Measurements from ENCODE around the gene RBBP6. TPM values are rescaled to one million over a fixed set of nuclear protein-coding genes. Genes with fewer than 3 reads are reported as not detected.
"Not testable (repeated sequence)": the region's sequence is repeated elsewhere in the genome, so short reads cannot be mapped to it uniquely, and the experiment has no call there.

Gene RBBP6, protein sequence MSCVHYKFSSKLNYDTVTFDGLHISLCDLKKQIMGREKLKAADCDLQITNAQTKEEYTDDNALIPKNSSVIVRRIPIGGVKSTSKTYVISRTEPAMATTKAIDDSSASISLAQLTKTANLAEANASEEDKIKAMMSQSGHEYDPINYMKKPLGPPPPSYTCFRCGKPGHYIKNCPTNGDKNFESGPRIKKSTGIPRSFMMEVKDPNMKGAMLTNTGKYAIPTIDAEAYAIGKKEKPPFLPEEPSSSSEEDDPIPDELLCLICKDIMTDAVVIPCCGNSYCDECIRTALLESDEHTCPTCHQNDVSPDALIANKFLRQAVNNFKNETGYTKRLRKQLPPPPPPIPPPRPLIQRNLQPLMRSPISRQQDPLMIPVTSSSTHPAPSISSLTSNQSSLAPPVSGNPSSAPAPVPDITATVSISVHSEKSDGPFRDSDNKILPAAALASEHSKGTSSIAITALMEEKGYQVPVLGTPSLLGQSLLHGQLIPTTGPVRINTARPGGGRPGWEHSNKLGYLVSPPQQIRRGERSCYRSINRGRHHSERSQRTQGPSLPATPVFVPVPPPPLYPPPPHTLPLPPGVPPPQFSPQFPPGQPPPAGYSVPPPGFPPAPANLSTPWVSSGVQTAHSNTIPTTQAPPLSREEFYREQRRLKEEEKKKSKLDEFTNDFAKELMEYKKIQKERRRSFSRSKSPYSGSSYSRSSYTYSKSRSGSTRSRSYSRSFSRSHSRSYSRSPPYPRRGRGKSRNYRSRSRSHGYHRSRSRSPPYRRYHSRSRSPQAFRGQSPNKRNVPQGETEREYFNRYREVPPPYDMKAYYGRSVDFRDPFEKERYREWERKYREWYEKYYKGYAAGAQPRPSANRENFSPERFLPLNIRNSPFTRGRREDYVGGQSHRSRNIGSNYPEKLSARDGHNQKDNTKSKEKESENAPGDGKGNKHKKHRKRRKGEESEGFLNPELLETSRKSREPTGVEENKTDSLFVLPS (N-terminal part only)
- 100 to 1,000 TPM; 114 to 115 TPM for total RNA-seq
- polyA plus RNA-seq: 10 to 100 TPM; 15.7 to 20.5 (median 16.1) TPM
- 138 to 180 (median 158) reads per million in 6 experiments for total RNA-seq

DNA sequence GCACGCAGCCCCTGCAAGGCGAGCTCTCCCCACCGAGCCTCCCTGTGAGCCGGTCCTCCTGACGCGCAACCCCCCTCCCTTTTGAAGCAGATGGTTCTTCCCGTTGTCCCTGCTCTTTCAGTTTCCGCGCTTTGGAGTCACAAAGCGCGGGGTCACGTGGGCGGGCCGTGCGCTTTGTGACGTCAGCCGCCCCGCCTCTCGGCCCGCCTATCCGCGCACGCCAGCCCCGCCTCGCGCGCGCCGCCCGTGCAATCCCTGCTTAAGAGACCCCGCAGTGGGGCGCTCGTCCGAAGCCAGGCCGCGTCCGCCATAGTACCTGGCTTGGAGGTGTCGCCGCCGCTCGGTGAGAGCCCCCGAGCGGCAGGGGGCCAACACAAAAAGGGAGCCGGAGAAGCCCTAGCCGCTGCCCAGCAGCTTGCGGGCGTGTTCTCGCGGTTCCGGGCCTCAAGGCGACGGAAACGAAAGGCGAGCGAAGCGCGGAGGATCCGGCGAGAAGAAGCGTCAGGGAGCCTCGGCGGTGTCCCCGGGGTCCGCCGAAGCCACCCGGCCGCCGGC is at the start of gene RBBP6:
RBBP6 (plus strand) TSS at position 272 of the 555 bp plus-strand sequence. CDS start 1,061 bp downstream, outside the sequence.
- Mint-ChIP-seq H3K27me3 (no peaks in the 10 kb centered on the region), H3K36me3 (peaks cover 0 to 23% (median 5%) of the 10 kb centered on the region in 3 donors), H3K4me1 (peaks cover 23 to 53% (median 42%) of the 10 kb centered on the region in 4 donors), H3K4me3 (peak within 1 kb of the TSS; percentile 99 to 100 (median 99)), H3K9me3 (no peaks in the 10 kb centered on the region), H3K27ac (peak within 1 kb of the TSS; percentile 99 to 100 (median 100))
- POLR2A ChIA-PET: interaction anchor here (0.8 to 2.4 kb wide), 10 partner anchors 9 to 555 kb away, joined by 3 to 8 read pairs (median 4); no protein-coding TSS in a partner anchor
- ATAC-seq: peak; percentile 89 to 90
- peak; percentile 89 to 96 (median 94) for DNase-seq

DNA sequence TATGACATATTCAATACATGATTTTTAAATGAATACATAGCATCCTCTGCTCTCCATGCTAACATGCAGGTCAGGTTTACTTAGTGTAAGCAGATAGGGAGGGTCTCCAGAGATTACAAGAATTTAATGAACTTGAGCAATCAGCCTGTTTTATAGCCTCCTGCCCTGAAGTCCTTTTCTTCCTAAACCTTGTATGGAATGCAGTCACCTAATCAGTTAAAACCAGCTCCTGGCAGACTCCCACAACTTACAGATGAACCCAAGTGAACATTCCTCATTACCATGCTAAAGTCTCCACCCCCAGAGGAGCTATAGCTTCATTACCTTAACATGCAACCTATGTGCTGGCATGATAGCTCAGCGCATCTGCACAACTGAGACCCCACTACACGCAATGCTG is 48.5 kb upstream of the RBBP6 start:
- DNase-seq (no peak), ATAC-seq (no peak)
- Mint-ChIP-seq H3K36me3 (no peaks in the 10 kb centered on the region), H3K4me1 (no peaks in the 10 kb centered on the region), H3K27ac (no peak overlapping the region), H3K27me3 (peaks cover 13 to 38% (median 27%) of the 10 kb centered on the region in 5 donors), H3K4me3 (no peak overlapping the region), H3K9me3 (peaks cover 0 to 14% (median 4%) of the 10 kb centered on the region in 9 donors)
- POLR2A ChIA-PET: no interaction called here

DNA sequence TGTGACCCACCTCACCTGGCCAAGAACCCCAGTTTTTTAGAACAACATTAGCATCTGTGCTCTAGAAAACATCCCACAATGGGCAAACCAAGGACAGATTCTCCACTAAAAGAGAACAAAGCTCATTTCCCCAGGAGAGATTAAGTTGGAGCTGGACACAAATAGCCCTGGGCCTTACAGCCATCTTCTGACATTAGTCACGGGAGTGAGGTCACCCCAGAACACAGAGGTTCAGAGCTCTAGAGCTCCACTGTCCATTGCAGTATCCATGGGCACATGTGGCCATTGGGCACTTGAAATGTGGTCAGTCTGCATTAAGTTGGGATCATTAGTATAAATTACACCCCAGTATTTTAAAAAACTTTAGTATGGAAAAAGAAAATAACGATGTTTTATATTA is 47.6 kb upstream of the RBBP6 start:
- POLR2A ChIA-PET: no interaction called here
- DNase-seq: no peak
- Mint-ChIP-seq H3K9me3 (peaks cover 0 to 14% (median 4%) of the 10 kb centered on the region in 9 donors), H3K27ac (no peak overlapping the region), H3K27me3 (peaks cover 11 to 38% (median 25%) of the 10 kb centered on the region in 5 donors), H3K36me3 (no peaks in the 10 kb centered on the region), H3K4me1 (no peaks in the 10 kb centered on the region), H3K4me3 (no peak overlapping the region)
- ATAC-seq: no peak

DNA sequence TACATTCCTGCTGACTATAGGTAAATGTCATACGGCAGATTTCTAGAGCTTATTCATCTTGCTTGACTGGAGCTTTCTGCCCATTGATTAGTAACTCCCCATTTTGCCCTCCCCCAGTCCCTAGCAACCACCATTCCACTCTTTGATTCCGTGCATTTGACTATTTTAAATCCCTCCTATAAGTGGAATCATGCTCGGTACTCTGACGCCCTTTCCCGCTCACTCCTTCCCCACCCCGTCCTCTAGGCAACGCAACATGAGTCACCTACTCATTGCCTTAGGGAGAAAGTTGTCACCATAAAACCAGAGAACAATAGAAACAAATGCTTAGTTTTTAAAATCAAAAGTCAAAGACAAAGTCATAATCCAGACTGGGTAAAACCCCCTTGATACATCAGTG is 45.5 kb upstream of the RBBP6 start:
- Mint-ChIP-seq H3K9me3 (peaks cover 0 to 4% (median 0%) of the 10 kb centered on the region in 9 donors), H3K36me3 (no peaks in the 10 kb centered on the region), H3K4me3 (no peak overlapping the region), H3K27ac (no peak overlapping the region), H3K4me1 (no peaks in the 10 kb centered on the region), H3K27me3 (peaks cover 10 to 38% (median 25%) of the 10 kb centered on the region in 5 donors)
- DNase-seq (no peak), ATAC-seq (no peak)
- POLR2A ChIA-PET: no interaction called here

DNA sequence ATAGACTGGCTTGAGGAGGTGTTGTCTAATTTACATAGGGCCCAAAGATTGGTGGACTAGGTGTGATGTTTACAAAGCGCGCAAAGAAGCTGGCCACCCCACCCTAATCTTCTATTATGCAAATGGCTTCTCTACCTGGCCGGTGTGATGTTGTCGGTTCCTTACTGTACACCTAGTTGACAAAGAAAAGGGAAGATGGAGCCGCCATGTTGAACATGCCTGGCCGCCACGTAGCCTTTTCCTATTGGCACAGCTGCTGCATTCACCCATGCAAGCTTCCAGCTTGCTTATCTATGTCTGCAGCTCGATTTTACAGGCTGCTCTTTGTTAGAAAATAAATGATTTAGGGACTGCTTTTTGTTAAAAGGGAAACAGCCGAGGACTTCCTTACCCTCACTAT is 44.2 kb upstream of the RBBP6 start:
- H3K27me3 Mint-ChIP-seq: peaks cover 7 to 24% (median 20%) of the 10 kb centered on the region in 5 donors
- POLR2A ChIA-PET, H3K36me3 Mint-ChIP-seq, DNase-seq, H3K9me3 Mint-ChIP-seq, ATAC-seq, H3K4me1 Mint-ChIP-seq, H3K4me3 Mint-ChIP-seq: not testable (repeated sequence)
- H3K27ac Mint-ChIP-seq: peak overlapping the region in 1 of 10 donors; percentile 28

DNA sequence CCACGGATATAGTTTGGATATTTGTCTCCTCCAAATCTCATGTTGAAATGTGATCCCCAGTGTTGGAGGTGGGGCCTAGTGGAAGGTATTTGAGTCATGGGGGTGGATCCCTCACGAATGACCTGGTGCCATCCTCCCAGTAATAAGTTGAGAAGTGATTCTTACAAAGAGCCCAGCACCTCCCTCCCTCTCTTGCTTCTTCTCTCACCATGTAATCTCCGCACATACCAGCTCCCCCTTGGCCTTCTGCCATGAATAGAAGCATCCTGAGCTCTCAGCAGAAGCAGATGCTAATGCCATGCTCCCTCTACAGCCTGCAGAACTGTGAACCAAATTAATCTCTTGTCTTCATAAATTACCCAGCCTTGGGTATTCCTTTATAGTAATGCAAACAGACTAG is 41.9 kb upstream of the RBBP6 start:
- Mint-ChIP-seq H3K4me1 (peaks cover 0 to 1% (median 0%) of the 10 kb centered on the region in 4 donors), H3K27me3 (peaks cover 5 to 22% (median 10%) of the 10 kb centered on the region in 5 donors), H3K27ac (no peak overlapping the region), H3K36me3 (no peaks in the 10 kb centered on the region), H3K9me3 (peaks cover 0 to 1% (median 0%) of the 10 kb centered on the region in 9 donors), H3K4me3 (no peak overlapping the region)
- DNase-seq: no peak
- POLR2A ChIA-PET: no interaction called here
- no peak for ATAC-seq

DNA sequence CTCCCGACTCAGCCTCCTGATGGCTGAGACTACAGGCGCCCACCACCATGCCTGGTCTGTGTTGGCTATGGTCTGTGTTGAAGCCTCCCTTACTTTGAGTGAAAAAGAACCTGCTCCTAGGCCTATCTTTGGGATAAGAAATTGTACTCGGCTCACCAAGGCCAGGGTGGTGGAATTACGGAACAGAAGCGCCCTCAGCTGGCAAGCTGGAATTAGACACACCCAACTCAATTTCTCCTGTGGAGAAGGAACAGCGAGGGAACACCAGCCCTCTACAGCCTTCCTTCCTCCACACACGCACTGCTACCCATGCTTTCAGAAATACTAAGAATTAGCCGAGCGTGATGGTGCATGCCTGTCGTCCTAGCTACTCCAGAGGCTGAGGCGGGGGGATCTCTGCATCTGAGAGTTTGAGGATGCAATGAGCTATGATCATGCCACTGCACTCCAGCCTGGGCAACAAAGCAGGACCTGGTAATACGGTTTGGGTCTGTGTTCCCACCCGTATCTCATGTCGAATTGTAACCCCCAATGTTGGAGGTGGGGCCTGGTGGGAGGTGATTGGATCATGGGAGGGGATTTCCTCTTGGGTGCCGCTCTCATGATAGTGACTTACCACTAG is 40.1 kb upstream of the RBBP6 start:
- ATAC-seq: no peak
- no peak for DNase-seq
- POLR2A ChIA-PET: no interaction called here
- Mint-ChIP-seq H3K4me3 (no peak overlapping the region), H3K27me3 (peaks cover 5 to 22% (median 10%) of the 10 kb centered on the region in 5 donors), H3K36me3 (no peaks in the 10 kb centered on the region), H3K4me1 (peaks cover 0 to 1% (median 0%) of the 10 kb centered on the region in 4 donors), H3K9me3 (peaks cover 0 to 1% (median 0%) of the 10 kb centered on the region in 9 donors), H3K27ac (no peak overlapping the region)

DNA sequence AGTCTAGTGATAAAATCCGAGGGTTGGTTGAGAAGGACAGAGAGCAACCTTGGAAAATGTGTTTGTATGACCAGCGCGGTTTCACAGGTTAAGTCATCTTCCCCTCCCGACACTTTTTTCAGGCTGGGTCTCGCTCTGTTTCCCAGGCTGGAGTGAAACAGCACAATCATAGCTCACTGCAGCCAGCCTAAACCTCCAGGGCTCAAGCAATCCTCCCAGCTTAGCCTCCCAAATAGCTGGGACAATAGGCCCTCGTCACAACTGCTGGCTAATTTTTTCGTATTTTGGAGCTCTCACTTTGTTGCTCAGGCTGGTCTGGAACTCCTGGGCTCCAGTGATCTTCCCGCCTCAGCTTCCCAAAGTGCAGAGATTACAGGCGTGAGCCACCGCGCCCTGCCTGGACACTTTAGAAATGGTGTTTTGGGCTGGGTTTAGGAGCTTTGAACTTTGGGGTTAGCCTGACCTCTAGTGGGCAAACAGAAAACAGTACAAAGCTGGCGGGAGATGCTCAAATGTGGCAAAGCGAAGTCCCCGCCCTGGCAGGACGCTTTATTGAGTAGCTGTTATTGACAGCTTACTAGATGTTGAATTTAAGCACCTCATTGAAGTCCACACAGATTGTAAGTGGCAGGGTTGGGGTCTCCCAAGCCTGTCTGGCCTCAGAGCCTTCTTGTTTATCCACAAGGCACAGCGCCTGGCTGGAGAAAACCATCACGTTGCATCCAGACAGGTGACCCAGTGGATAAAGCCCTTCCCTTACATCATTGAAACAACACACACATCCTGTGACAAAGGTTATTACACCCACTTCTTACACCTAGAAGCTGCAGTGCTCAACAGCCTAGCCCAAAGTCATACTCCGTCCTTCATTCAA is 34.7 kb upstream of the RBBP6 start:
- H3K36me3 Mint-ChIP-seq: no peaks in the 10 kb centered on the region
- no peak overlapping the region for H3K27ac Mint-ChIP-seq
- H3K27me3 Mint-ChIP-seq: peaks cover 7 to 28% (median 11%) of the 10 kb centered on the region in 5 donors
- H3K4me1 Mint-ChIP-seq: peaks cover 0 to 1% (median 0%) of the 10 kb centered on the region in 4 donors
- ATAC-seq (peak; percentile 82 to 92), DNase-seq (peak; percentile 15 to 74 (median 45))
- no peak overlapping the region for H3K4me3 Mint-ChIP-seq
- POLR2A ChIA-PET: interaction anchor here (0.6 kb wide), 1 partner anchor 626 kb away, joined by 3 read pairs; no protein-coding TSS in a partner anchor
- no peaks in the 10 kb centered on the region for H3K9me3 Mint-ChIP-seq

DNA sequence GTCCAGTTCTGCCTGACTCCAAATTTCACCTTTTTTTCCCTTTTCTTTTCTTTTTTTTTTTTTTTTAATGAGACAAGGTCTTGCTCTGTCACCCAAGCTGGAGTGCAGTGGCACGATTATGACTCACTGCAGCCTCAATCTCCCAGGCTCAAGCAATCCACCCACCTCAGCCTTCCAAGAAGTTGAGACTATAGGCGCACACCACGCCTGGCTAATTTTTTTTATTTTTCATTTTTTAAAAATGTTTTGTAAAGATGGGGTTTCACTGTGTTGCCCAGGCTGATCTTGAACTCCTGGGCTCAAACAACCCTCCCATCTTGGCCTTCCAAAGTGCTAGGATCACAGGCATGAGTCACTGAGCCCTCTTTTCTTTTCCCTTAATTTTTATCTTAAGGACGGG is 33.4 kb upstream of the RBBP6 start:
- Mint-ChIP-seq H3K27ac (no peak overlapping the region), H3K4me1 (peaks cover 0 to 1% (median 0%) of the 10 kb centered on the region in 4 donors)
- POLR2A ChIA-PET: no interaction called here

DNA sequence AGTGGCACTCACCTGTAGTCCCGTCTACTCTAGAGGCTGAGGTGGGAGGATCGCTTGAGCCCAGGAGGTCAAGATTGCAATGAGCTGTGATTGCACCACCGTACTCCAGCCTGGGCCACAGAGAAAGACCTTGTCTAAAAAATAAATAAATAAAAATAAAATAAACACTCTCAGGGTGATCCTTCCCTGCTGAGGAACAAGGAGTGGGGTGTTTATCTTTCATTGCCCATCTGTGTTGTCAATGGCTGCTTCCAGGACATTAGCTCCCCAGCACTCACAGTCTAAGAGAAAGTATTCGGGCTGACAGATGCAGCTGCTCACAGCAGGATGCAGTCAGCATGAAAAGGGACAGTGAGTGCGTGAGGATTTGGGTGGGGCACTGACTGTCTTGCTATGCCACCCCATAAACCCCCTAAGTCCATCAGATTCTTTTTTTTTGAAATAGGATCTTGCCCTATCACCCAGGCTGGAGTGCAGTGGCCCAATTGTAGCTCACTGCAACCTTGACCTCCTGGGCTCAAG is 31.3 kb upstream of the RBBP6 start:
- DNase-seq (no peak), ATAC-seq (no peak)
- H3K27ac Mint-ChIP-seq: no peak overlapping the region
- POLR2A ChIA-PET: no interaction called here
- H3K4me3 Mint-ChIP-seq: no peak overlapping the region
- H3K36me3 Mint-ChIP-seq: no peaks in the 10 kb centered on the region
- H3K4me1 Mint-ChIP-seq: peaks cover 0 to 1% (median 0%) of the 10 kb centered on the region in 4 donors
- no peaks in the 10 kb centered on the region for H3K9me3 Mint-ChIP-seq
- peaks cover 0 to 14% (median 7%) of the 10 kb centered on the region in 5 donors for H3K27me3 Mint-ChIP-seq

More for the DNA sequence above, 33.4 kb upstream of the RBBP6 start:
- Mint-ChIP-seq H3K36me3 (no peaks in the 10 kb centered on the region), H3K27me3 (peaks cover 7 to 20% (median 9%) of the 10 kb centered on the region in 5 donors), H3K4me3 (no peak overlapping the region), H3K9me3 (no peaks in the 10 kb centered on the region)
- ATAC-seq: no peak
- no peak for DNase-seq

DNA sequence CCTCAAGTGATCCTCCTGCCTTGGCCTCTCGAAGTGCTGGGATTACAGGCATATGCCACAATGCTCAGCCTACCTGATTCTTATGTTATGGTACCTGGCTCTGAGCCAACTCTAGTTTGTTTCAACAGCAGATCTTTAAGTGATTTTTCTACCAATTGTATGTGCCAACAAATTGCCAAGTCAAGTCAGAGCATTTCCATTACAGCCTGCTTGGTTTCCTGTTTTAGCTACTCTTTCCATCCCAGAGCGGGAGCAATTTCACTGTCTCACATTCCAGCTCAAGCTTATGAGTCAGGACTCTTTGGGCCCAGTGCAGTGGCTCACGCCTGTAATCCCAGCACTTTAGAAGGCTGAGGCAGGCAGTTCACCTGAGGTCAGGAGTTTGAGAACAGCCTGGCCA is 30.8 kb upstream of the RBBP6 start:
- Mint-ChIP-seq H3K9me3 (no peaks in the 10 kb centered on the region), H3K4me1 (peaks cover 0 to 1% (median 0%) of the 10 kb centered on the region in 4 donors), H3K4me3 (no peak overlapping the region), H3K27ac (peak overlapping the region in 1 of 10 donors; percentile 77), H3K36me3 (no peaks in the 10 kb centered on the region), H3K27me3 (peaks cover 0 to 10% (median 4%) of the 10 kb centered on the region in 5 donors)
- DNase-seq (no peak), ATAC-seq (no peak)
- POLR2A ChIA-PET: no interaction called here

Measured in naive thymus-derived CD8-positive, alpha-beta T cell (primary cell).